Activated CD4-positive, alpha-beta T cell treated with anti-CD3 and anti-CD28 coated beads for 36 hours (primary cell): ENCODE results near the gene RPN2. TPM values are rescaled to one million over a fixed set of nuclear protein-coding genes. Genes with fewer than 3 reads are reported as not detected.

Source experiments
- ATAC-seq: fragments of 200-7000 bp; cut with Tn5 transposase; one replicate; pipeline ENCODE4 v1.10.0; 2021; ENCODE audit warnings: mild to moderate bottlenecking, moderate library complexity
- CTCF ChIA-PET: fragments of 350-600 bp; sonication (Branson Sonifier 250); formaldehyde crosslinking; loops from one replicate; lab custom pipeline; 2021; ENCODE audit warnings: antibody characterized with exemption; lab: Charles Lee
- POLR2A ChIA-PET: fragments of 350-600 bp; sonication (Branson Sonifier 250); formaldehyde crosslinking; loops from one replicate; lab custom pipeline; 2021; ENCODE audit warnings: antibody characterized with exemption, inconsistent platforms; lab: Charles Lee
- DNase-seq: peaks from one replicate; pipeline ENCODE4 v3.0.0-alpha.2; 2020
- H3K27ac Mint-ChIP-seq: one replicate; pipeline ENCODE4 v1.8.0; 2021; ENCODE audit warnings: mixed read lengths
- H3K27me3 Mint-ChIP-seq: one replicate; pipeline ENCODE4 v1.8.0; 2021; ENCODE audit warnings: mixed read lengths
- H3K36me3 Mint-ChIP-seq: one replicate; pipeline ENCODE4 v1.8.0; 2021; ENCODE audit warnings: low read depth, mixed read lengths
- H3K4me1 Mint-ChIP-seq: one replicate; pipeline ENCODE4 v1.8.0; 2021; ENCODE audit warnings: mixed read lengths
- H3K4me3 Mint-ChIP-seq: one replicate; pipeline ENCODE4 v1.8.0; 2021; ENCODE audit warnings: mild to moderate bottlenecking, moderate library complexity, mixed read lengths
- H3K9me3 Mint-ChIP-seq: one replicate; pipeline ENCODE4 v1.8.0; 2021; ENCODE audit warnings: low read depth, mixed read lengths
- intact Hi-C, 2 experiments: fragments of 100-400 bp; cut with DNase I in 1 of 2; cut with micrococcal nuclease in 1 of 2; formaldehyde crosslinking; loops; one replicate each; pipeline versions ENCODE4 v1.14.2 to v1.15.1; 2022 to 2024; cut with DNase I, micrococcal nuclease
- total RNA-seq, 2 experiments: library from RNA; stranded (reverse); gene quantifications; one replicate each; pipeline ENCODE4 v1.2.3, GENCODE V29; 2021

RPN2 gene
- total RNA-seq, 2 experiments from 2014 or later: 103 to 115 TPM

DNA sequence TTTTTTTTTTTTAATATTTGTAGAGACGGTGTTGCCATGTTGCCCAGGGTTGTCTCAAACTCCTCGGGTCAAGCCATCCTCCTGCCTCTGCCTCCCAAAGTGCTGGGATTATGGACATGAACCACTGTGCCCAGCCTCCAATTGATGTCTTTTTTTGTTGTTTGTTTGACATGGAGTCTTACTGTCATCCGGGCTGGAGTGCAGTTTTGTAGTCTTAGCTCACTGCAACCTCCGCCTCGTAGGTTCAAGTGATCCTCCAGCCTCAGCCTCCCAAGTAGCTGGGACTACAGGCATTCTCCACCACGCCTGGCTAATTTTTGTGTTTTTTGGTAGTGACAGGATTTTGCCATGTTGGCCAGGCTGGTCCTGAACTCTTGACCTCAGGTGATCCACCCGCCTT lies 9.7 kb downstream of the RPN2 start:
- Mint-ChIP-seq H3K4me3 (no peak overlapping the region), H3K27ac (peak overlapping the region; percentile 84), H3K27me3 (no peaks in the 10 kb centered on the region), H3K9me3 (no peaks in the 10 kb centered on the region), H3K36me3 (peaks cover 57% of the 10 kb centered on the region), H3K4me1 (peaks cover 67% of the 10 kb centered on the region)
- ChIA-PET POLR2A (interaction anchor here (0.7 to 1.6 kb wide), 2 partner anchors 10 to 224 kb away, joined by 3 to 9 read pairs; partner anchors contain the start of gene RPN2), CTCF (interaction anchor here (0.6 to 2.7 kb wide), 5 partner anchors 10 to 88 kb away, joined by 3 to 13 read pairs (median 12); partner anchors contain the start of genes MROH8 and RPN2)
- ATAC-seq (no peak), DNase-seq (no peak)
- intact Hi-C loops: no loop called here

DNA sequence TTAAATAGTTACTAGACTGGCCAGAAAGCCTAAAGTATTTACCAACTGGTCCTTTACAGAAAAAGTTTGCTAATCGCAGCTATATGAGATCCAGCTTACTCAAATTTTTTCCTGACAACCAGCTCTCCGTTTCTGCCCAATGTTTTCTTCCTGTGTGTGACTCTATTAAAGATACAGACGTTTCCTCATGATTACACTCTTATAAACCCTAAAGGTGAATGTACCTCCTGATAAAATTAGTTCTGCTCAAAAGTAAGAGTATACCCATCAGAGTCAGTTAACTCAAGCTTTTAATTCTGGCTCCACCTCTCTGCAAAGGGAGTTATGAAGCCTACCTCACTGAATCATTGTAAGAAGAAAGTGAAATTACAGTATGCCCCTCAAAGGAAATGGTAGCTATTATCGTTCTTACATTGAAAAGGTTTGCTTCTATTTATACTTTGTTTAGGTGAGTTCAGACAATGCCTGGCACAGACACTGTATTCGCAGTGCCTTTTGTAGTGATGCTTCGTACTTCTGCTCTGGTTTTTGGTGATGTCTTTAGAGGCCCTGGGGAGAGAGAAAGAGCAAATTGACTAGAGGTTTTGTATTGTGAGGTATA lies 10.4 kb downstream of the RPN2 start:
- ATAC-seq (peak; percentile 70), DNase-seq (no peak)
- Mint-ChIP-seq H3K36me3 (peaks cover 55% of the 10 kb centered on the region), H3K4me3 (peak overlapping the region; percentile 8), H3K9me3 (no peaks in the 10 kb centered on the region), H3K4me1 (peaks cover 68% of the 10 kb centered on the region), H3K27ac (peak overlapping the region; percentile 84), H3K27me3 (no peaks in the 10 kb centered on the region)
- POLR2A ChIA-PET: interaction anchor here (0.7 to 1.6 kb wide), 2 partner anchors 11 to 59 kb away, joined by 4 to 9 read pairs; partner anchors contain the start of gene RPN2
- intact Hi-C loops: no loop called here
- CTCF ChIA-PET: interaction anchor here (0.6 to 2.7 kb wide), 9 partner anchors 9 to 344 kb away, joined by 3 to 13 read pairs (median 4); partner anchors contain the start of genes MROH8 and RPN2

DNA sequence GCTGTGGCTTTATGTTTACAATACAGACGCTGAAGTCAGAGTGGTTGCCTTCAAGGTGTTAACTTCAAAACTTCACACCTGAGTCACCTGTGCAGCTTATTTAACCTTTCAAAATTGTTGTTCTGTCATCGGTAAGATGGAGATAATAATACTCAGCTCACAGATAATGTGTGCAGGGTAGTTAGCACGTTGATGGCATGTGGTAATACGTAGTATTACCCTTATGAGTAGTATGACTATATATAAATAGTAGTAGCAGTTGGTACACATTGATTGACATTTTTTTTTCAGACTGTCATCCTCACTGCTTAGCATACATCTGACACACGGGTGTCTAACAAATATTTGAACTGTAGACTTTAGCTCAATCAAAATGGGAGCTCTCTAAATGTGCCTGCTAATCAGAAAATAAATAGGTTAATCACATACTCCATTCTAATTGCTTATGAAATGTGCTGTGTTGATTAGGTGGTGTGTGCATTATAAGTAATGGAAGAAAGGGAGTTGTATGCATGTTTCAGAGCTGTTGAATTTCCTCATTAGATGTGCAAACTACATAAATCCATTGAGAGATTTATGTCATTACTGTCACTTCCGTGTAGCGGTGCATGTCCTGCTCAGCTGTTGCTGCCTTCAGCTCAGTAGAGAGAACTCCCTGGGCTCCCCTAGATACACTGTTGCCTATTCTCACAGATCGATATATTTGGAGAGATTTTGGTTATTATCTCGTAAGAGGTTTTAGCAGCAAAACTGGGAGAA lies 11.4 kb downstream of the RPN2 start:
- H3K9me3 Mint-ChIP-seq: no peaks in the 10 kb centered on the region
- no peaks in the 10 kb centered on the region for H3K27me3 Mint-ChIP-seq
- peaks cover 74% of the 10 kb centered on the region for H3K4me1 Mint-ChIP-seq
- intact Hi-C loops: no loop called here
- no peak overlapping the region for H3K4me3 Mint-ChIP-seq
- no peak for DNase-seq
- H3K36me3 Mint-ChIP-seq: peaks cover 54% of the 10 kb centered on the region
- POLR2A ChIA-PET: interaction anchor here (1.1 kb wide), 1 partner anchor 11 kb away, joined by 3 read pairs; the partner anchor contains the start of genes MROH8 and RPN2
- ATAC-seq: no peak
- peak overlapping the region; percentile 84 for H3K27ac Mint-ChIP-seq
- CTCF ChIA-PET: interaction anchor here (1.0 to 2.9 kb wide), 11 partner anchors 8 to 344 kb away, joined by 3 to 23 read pairs (median 8); partner anchors contain the start of genes MROH8 and RPN2

DNA sequence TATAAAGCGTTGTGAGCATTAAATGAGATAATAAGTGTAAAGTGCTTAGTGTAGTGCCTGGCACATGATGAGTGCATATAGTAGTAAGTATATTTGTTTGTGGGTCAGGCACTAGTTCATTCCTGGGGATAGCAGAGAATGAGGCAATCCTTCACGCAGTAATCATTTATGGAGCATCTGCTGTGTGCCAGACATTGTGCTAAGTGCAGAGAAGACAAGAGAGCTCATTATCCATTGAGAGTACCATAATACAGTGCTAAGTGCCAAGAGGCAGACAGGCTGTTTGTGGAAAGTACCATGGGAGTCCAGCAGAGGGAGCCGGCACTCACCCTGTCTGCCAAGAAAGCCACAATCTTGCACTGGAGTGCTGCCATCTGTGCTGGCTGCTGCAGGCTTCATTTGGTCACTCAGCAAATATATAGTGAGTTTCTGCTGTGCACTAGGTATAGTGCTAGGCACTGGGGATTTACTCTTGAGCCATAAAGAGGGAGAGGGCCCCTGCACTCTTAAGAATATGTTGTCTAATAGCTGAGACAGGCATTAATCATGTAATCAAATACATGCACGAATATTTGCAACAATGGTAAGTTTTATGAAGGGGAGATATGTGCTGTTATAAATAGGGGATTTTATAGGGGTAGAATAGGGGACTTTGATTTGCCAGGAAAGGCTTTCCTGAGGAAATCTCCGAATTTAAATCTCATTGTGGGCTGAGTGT lies 13.2 kb downstream of the RPN2 start:
- DNase-seq: peak; percentile 83
- CTCF ChIA-PET: interaction anchor here (0.6 to 2.9 kb wide), 23 partner anchors 10 to 349 kb away, joined by 3 to 23 read pairs (median 3); partner anchors contain the start of genes MROH8 and RPN2
- ATAC-seq: peak; percentile 72
- H3K27me3 Mint-ChIP-seq: no peaks in the 10 kb centered on the region
- peaks cover 76% of the 10 kb centered on the region for H3K4me1 Mint-ChIP-seq
- H3K27ac Mint-ChIP-seq: peak overlapping the region; percentile 49
- peaks cover 53% of the 10 kb centered on the region for H3K36me3 Mint-ChIP-seq
- H3K9me3 Mint-ChIP-seq: no peaks in the 10 kb centered on the region
- POLR2A ChIA-PET: no interaction called here
- intact Hi-C loops: no loop called here
- no peak overlapping the region for H3K4me3 Mint-ChIP-seq

DNA sequence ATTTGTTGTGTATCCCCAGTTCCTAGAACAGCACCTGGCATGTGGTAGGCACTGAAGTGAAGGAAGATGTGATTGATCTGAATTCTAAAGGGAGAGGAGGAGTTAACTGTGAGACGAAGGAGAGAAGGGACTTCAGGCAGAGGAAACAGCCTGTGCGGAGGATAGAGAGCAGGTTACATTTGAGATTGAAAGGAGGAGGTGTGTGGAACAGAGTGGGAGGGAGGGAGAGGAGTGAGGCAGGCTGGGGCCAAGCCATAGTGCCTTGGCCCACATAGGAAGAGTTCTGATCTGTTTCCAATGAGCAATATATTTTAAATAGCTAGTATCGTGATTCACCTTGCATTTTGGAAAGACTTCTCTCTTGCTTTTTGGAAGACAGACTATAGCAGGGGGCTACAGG lies 14.1 kb downstream of the RPN2 start:
- intact Hi-C loops: no loop called here
- H3K4me1 Mint-ChIP-seq: peaks cover 74% of the 10 kb centered on the region
- CTCF ChIA-PET: interaction anchor here (0.6 to 4.4 kb wide), 7 partner anchors 11 to 1026 kb away, joined by 3 to 36 read pairs (median 4); partner anchors contain the start of genes MROH8 and RPN2
- H3K4me3 Mint-ChIP-seq: no peak overlapping the region
- POLR2A ChIA-PET: interaction anchor here (0.6 kb wide), 1 partner anchor 12 kb away, joined by 4 read pairs; no protein-coding TSS in a partner anchor
- H3K27ac Mint-ChIP-seq: no peak overlapping the region
- no peak for DNase-seq
- no peak for ATAC-seq
- no peaks in the 10 kb centered on the region for H3K9me3 Mint-ChIP-seq
- no peaks in the 10 kb centered on the region for H3K27me3 Mint-ChIP-seq
- peaks cover 49% of the 10 kb centered on the region for H3K36me3 Mint-ChIP-seq

DNA sequence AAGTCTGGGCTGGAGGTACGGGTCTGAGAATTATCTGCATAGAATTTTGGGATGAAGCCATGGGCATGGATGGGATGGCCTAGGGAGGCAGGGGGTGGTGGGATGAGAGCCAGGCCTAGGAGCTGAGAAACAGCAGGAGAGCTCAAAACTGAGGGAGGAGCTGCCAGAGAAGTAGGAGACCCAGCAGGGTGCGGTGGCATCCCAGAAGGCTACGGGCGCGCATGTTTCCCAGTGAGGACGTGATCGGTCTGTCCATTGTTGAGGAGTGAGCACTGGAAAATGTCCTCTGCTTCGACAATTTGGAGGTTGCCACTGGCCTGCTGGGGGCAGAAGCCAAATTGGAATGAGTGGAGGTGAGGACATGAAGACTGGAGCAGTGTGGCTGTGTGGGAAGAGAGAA lies 14.7 kb downstream of the RPN2 start:
- DNase-seq: no peak
- H3K4me3 Mint-ChIP-seq: no peak overlapping the region
- ATAC-seq: no peak
- intact Hi-C loops: no loop called here
- peak overlapping the region; percentile 55 for H3K27ac Mint-ChIP-seq
- no peaks in the 10 kb centered on the region for H3K9me3 Mint-ChIP-seq
- ChIA-PET POLR2A (interaction anchor here (0.6 to 1.1 kb wide), 2 partner anchors 12 to 71 kb away, joined by 3 to 4 read pairs; no protein-coding TSS in a partner anchor), CTCF (interaction anchor here (0.6 to 4.4 kb wide), 6 partner anchors 11 to 1025 kb away, joined by 3 to 36 read pairs (median 4); partner anchors contain the start of genes MROH8 and RPN2)
- no peaks in the 10 kb centered on the region for H3K27me3 Mint-ChIP-seq
- H3K36me3 Mint-ChIP-seq: peaks cover 49% of the 10 kb centered on the region
- H3K4me1 Mint-ChIP-seq: peaks cover 70% of the 10 kb centered on the region

DNA sequence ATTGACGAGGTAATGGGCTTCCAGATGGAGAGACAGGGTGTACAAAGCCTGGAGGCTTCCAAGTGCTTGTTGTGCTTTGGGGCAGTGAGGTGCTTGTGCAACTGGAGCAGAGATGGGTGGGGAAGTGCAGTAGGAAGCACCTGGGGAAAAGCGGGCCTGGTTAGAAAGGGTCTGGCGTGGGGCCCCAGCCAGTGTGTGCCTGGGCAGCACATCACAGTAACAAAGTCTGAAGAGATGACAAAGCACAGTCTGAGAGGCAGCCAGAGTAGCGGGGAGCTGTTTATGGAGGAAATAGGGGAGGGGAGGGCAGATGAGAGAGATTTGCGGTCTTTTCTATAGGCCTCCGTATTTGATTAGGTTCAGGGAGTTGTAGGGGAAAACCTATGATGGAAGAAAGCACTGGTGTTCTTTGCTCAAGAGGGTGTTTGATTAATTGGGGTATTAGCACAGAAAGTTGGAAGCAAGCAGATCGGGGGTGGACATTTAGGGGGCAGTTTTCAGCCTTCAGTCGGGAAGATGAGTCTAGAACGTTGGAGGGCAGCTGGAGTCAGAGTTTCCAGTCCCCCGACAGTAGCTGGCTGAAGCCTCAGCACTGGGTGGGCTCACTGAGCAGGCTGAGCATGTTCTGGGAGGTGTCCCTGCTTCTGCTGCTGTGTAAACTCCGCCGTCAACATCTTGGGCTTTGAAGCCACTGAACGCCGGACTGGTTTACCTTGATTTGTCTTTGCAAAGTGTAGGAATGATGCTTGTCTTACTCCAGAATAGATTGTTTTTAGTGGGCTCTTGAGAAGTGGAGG lies 15.7 kb downstream of the RPN2 start:
- Mint-ChIP-seq H3K4me1 (peaks cover 60% of the 10 kb centered on the region), H3K27me3 (no peaks in the 10 kb centered on the region), H3K4me3 (no peak overlapping the region), H3K27ac (peak overlapping the region; percentile 80), H3K36me3 (peaks cover 45% of the 10 kb centered on the region), H3K9me3 (no peaks in the 10 kb centered on the region)
- ATAC-seq (peak; percentile 69), DNase-seq (peak; percentile 33)
- intact Hi-C loops: loop anchor here (1.0 kb wide), 2 partner anchors 189 to 339 kb away; no protein-coding TSS in a partner anchor
- POLR2A ChIA-PET: interaction anchor here (1.1 kb wide), 1 partner anchor 70 kb away, joined by 3 read pairs; no protein-coding TSS in a partner anchor
- CTCF ChIA-PET: interaction anchor here (0.6 to 4.4 kb wide), 26 partner anchors 9 to 1279 kb away, joined by 3 to 36 read pairs (median 4); partner anchors contain the start of genes BLCAP, MROH8 and RPN2

DNA sequence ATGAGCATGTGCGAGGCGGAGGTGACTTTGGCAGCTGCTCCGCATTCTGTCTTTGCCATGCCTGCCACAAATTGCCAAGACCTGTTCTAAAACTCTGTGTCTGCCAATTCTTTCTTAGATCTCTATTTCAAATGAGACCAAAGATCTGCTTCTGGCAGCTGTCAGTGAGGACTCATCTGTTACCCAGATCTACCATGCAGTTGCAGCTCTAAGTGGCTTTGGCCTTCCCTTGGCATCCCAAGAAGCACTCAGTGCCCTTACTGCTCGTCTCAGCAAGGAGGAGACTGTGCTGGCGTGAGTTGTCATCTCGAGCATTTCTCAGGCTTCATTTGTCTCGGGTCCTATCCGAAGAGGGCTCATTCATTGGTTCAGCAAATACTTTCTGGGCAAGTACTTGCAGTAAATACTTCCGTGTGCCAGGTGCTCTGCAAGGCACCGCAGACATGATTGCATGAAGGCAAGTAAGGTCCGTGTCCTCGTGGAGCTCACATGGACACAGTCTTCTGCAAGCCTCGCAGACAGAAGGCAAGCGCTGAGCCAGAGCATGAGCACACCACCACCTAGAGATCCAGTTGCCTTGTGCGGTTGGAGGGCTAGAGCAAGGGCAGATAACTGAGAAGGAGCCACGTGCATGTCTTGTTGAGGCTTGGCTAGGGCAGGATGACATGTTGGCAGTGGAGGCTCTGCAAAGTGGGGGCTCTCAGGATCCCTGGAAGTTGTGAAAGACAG lies 20.0 kb downstream of the RPN2 start:
- intact Hi-C loops: no loop called here
- peaks cover 48% of the 10 kb centered on the region for H3K36me3 Mint-ChIP-seq
- ChIA-PET POLR2A (no interaction called here), CTCF (interaction anchor here (0.7 to 2.4 kb wide), 3 partner anchors 10 to 336 kb away, joined by 3 to 13 read pairs (median 3); no protein-coding TSS in a partner anchor)
- ATAC-seq (no peak), DNase-seq (no peak)
- H3K9me3 Mint-ChIP-seq: no peaks in the 10 kb centered on the region
- peaks cover 27% of the 10 kb centered on the region for H3K4me1 Mint-ChIP-seq
- H3K27me3 Mint-ChIP-seq: no peaks in the 10 kb centered on the region
- no peak overlapping the region for H3K4me3 Mint-ChIP-seq
- no peak overlapping the region for H3K27ac Mint-ChIP-seq

DNA sequence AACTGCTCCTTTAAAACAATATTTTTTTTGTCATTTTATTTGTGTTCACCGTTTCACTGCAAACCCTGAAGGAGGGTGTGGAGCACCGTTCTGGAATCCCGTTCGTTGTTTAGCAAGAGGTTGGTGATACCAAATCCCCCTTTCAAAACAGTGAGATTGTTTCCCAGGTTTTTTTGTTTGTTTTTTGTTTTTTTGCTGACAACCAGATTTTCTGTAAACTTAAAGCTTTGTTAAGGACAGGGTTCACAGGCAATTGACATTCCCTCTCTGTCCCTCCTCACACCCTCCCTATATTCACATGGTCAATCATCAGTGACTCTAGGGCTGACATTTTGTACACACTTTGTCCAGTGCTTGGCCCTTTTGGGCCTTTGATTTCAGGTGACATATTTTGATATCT lies 21.2 kb downstream of the RPN2 start:
- Mint-ChIP-seq H3K9me3 (no peaks in the 10 kb centered on the region), H3K4me1 (peaks cover 14% of the 10 kb centered on the region), H3K27me3 (no peaks in the 10 kb centered on the region), H3K36me3 (peaks cover 56% of the 10 kb centered on the region), H3K27ac (no peak overlapping the region), H3K4me3 (no peak overlapping the region)
- ChIA-PET CTCF (no interaction called here), POLR2A (no interaction called here)
- ATAC-seq (no peak), DNase-seq (no peak)
- intact Hi-C loops: no loop called here
